HG03280 (cell line): ENCODE measurements around the gene RAPGEF2.
"Not testable (repeated sequence)": the region's sequence is repeated elsewhere in the genome, so short reads cannot be mapped to it uniquely, and the experiment has no call there.

Experiments used
- ATAC-seq: cut with Tn5 transposase; IDR thresholded peaks from one replicate; pipeline ENCODE4 v1.9.1; 2021; ENCODE audit warnings: mild to moderate bottlenecking, moderate library complexity; ENCODE audit not compliant: unreplicated experiment

RAPGEF2 gene, protein sequence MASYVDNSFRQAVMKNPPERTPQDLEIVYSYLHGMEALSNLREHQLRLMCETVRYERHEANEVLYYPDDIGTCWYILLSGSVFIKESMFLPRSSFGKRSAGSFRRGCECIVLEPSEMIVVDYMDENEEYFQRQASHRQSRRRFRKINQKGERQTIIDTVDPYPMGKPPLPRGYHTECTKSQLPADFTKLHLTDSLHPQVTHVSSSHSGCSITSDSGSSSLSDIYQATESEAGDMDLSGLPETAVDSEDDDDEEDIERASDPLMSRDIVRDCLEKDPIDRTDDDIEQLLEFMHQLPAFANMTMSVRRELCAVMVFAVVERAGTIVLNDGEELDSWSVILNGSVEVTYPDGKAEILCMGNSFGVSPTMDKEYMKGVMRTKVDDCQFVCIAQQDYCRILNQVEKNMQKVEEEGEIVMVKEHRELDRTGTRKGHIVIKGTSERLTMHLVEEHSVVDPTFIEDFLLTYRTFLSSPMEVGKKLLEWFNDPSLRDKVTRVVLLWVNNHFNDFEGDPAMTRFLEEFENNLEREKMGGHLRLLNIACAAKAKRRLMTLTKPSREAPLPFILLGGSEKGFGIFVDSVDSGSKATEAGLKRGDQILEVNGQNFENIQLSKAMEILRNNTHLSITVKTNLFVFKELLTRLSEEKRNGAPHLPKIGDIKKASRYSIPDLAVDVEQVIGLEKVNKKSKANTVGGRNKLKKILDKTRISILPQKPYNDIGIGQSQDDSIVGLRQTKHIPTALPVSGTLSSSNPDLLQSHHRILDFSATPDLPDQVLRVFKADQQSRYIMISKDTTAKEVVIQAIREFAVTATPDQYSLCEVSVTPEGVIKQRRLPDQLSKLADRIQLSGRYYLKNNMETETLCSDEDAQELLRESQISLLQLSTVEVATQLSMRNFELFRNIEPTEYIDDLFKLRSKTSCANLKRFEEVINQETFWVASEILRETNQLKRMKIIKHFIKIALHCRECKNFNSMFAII (N-terminal part only)

DNA sequence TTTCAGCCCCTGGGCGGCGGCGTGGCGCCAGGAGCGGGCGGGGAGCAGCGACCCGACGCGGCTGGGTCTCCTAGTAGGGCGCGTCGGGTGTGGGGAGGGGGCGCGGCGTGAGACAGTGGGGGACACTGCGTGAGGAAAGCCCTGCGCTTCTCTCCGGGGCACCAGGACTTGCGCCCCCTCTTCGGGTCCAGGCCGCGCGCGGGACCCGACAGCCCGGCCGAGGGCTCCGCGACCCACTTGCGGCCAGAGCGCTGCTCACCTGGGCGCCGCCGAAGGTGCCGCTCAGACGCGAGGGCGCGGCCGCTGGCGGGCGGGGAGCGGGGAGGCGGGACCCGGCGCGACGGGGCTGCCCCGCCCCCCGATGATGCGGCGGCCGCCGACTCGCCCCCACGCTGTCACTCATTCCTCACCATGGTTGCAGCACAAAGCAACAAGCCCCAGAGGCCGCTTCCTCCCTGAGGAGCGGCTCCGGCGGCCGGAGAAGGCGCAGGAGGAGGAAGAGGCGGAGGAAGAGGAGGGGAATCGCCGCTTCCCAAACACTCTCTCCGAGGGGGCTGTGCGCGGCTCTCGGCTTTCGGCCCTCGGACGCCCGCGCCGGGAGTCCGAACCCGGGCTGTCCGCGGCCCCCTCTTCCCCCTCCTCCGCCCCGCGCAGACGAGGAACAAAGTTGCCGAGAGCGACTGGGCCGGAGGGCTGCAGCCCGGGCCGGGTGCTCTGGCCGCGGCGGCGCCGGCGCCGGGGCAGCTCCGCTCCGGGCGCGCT, at the start of gene RAPGEF2:
RAPGEF2 (plus strand) TSS at position 458 of the 762 bp plus-strand sequence. CDS start 1,084 bp downstream, outside the sequence.
- peak; percentile 82 for ATAC-seq

DNA sequence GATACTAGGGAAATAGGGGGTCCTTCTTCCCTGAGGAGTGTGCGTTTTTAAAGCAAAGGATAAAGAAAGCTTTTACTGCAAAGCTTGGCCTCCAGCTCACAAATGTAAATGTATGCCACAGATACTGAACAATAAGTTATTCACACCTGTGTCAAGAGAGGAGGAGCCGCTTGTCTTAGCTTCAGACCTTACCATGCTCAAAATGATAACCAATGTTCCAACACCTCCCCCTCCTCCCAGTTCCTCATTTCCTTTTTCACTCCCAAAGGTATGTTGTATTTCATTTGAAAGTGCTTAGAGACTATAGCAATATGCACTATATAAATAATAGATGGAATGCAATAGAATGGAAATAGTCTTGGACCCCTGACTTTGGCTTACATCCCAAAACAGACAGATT, 47.0 kb upstream of the RAPGEF2 start:
- ATAC-seq: no peak

DNA sequence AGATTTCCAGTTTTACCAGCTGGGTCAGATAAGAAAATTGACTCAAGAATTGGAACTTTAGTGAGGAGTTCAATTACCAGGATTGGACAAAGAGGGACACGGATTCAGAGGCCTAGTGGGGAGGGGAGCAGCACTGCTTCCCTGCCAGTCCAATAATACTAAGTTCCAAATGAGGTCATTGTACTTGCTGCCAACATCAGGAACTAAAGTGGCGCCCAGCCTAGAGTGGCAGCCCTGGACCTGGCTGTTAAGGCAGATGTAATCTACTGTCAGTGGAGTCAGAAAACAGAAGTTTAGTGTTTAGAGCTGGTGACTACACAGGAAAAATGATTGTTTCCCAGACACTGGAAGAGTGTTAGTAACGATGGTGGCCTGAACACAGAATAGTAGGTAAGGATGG, 42.7 kb upstream of the RAPGEF2 start:
- ATAC-seq: no peak

DNA sequence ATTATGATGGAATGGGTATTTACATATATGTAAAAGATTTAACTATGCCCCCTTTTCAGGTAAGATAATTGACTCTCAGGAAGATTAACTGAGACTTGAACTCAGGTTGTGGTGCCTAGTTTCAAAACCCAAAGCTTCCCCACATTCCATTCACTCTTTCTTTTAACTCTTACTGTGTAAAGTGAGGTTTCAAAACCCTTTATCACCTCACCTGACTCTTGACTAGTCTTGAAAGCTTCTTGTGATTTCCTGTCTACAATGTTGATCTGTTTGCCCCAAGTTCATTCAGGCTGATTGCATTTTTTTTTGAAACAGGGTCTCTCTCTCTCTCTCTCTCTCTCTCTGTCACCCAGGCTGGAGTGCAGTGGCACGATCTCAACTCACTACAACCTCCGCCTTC, 40.5 kb upstream of the RAPGEF2 start:
- no peak for ATAC-seq

DNA sequence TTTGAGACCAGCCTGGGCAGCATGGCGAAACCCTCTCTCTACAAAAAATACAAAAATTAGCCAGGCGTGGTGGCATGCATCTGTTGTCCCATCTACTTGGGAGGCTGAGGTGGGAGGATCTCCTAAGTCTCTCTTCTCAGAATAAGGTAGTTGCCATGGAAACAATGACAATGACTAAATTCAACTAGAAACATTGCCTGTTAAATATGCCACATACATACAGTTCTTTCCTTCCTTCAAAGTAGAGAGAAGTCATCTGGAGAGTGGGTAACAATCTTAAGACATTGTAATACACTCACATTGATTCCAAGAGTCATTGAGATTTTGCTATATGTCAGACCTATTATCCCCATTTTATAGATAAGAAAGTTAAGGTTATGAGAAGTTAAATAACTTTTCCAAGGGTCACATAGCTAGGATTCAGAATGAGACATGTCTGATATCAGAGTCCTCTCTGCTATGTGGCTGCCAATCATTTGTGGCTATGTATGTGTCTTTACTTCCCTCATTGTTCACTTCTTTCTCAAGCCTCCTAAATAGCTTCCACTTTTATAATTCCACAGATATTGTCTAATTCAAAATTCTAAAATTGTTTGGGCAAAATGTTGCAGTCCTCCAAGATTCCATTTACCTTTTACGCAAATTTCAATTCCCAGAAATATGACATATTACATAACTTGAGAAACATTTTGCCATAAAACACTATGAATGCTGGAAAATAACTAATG, 37.2 kb upstream of the RAPGEF2 start:
- ATAC-seq: no peak

DNA sequence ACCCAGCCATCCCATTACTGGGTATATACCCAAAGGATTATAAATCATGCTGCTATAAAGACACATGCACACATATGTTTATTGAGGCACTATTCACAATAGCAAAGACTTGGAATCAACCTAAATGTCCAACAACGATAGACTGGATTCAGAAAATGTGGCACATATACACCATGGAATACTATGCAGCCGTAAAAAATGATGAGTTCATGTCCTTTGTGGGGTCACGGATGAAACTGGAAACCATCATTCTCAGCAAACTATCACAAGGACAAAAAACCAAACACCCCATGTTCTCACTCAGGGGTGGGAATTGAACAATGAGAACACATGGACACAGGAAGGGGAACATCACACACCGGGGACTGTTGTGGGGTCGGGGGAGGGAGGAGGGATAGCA, 34.7 kb upstream of the RAPGEF2 start:
- ATAC-seq: not testable (repeated sequence)

DNA sequence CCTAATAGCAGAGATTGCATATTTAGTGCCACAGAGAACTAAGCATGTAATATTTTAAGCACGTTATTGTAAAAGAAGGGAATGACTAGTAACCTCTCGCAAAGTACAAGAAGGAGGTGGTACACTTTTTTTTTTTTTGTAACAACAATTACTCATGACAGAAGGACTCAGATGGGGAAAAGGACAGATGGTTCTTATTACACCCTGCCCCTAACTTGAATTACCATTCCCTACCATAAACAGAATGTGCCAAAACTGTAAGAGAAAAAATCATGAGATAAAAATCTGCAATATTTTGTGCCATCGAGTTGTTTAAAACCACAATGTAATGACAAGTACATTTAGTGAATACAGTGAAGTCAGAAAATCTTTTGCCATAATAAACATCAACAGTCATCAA, 33.0 kb upstream of the RAPGEF2 start:
- ATAC-seq: no peak

DNA sequence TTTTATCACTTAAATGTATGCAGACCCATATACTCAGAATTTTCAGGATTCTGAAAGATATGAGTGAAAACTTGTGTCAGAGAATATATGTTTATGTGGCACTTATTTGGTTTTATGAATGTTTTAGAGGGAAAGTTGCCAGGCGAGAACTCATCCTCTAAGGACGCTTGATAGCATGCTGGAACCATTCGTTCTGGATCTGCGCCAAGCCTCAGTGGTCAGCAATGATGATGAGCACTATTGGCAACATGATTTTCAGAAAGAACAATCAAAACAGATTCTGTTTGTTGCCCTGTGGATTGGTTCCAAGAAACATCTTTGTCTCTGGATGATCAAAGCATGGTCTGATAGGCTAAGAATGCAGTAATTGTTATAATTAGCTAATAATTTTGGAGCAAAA, 32.1 kb upstream of the RAPGEF2 start:
- no peak for ATAC-seq

DNA sequence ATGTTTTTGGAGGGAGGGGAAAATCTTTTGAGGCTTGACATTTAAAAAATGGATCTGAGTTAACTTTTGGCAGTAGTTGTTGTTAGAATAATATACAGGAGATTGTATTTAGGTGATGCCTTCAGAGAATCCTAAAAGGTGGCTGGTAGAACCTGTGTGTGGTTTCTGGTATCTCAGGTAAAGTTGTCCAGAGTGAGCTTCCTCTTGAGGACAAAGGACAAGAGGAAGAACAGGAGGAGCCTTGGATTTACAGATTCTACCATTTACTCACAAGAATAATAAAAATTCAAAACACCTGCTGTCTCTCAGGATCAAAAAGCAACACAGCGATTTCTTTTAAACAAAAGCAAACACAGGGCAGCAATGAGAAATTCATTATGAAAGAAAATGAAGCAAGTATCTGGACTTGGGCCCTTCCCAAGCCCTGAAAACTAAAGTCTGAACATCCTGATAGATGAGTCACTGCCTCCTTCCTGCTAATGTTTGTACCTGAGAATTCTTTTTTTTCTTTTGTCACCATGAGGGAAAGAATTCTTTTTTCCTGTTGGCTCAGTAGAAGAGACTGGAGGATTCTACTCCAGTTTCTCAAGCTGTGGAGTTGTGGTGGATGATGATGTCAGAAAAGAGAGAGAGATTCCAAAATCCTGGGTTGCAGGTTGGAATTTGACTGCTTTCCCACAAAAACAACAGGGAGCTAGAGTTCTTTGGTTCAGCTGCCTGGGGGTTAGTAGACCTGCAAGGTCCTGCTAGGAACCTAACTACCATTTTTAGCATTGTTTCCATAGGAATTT, 31.5 kb upstream of the RAPGEF2 start:
- no peak for ATAC-seq

DNA sequence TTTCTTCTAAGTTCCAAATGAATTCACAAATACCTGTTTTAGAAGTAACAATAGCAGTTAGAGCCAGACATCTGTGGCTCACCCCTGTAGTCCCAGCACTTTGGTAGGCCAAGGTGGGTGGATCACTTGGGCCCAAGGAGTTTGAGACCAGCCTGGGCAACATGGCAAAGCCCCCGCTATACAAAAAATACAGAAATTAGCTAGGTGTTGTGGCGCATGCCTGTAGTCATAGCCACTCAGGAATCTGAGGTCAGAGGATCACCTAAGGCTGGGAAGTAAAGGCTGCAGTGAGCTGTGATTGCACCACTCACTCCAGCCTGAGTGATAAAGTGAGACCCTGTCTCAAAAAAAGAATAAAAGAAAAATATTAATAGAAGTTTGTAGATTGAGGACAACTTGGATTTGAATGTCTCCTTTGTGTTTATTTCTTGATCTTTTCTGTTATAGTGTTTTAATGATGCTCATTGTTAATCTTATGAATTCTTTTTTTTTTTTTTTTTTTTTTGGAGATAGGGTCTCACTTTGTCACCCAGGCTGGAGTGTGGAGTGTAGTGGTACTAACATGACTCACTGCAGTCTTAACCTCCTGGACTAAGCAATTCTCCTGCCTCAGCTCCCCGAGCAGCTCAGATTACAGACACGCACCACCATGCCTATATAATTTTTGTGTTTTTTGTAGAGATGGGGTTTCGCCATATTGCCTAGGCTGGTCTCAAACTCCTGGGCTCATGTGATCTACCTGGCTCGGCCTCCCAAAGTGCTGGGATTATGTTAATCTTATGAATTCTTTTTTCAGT, 30.7 kb upstream of the RAPGEF2 start:
- ATAC-seq: no peak

DNA sequence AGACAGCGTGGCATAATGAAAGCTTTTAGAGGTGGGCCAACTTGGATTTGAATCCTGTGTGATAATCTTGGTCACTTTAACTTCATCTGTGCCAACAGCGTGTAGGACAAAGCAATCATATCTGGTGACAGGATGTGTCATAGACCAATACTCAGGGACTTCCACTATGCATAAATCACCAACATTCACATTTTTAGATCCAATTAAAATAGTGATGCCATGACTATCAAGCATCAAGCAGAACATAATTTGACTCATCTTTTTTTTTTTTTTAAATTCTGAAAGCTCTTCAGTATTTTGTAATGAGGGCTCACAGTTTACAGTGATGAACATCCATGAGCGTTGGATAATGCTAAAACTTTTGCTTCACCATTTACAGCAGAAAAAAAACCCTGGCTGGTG, 27.3 kb upstream of the RAPGEF2 start:
- no peak for ATAC-seq

DNA sequence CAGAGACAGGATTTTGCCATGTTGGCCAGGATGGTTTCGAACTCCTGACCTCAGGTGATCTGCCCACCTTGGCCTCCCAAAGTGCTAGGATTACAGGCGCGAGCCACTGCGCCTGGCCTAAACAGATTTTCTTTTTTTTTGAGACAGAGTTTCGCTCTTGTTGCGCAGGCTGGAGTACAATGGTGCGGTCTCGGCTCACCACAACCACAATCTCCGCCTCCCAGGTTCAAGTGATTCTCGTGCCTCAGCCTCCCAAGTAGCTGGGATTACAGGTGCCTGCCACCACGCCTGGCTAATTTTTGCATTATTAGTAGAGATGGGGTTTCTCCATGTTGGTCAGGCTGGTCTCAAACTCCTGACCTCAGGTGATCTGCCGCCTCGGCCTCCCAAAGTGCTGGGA, 25.9 kb upstream of the RAPGEF2 start:
- ATAC-seq: not testable (repeated sequence)

DNA sequence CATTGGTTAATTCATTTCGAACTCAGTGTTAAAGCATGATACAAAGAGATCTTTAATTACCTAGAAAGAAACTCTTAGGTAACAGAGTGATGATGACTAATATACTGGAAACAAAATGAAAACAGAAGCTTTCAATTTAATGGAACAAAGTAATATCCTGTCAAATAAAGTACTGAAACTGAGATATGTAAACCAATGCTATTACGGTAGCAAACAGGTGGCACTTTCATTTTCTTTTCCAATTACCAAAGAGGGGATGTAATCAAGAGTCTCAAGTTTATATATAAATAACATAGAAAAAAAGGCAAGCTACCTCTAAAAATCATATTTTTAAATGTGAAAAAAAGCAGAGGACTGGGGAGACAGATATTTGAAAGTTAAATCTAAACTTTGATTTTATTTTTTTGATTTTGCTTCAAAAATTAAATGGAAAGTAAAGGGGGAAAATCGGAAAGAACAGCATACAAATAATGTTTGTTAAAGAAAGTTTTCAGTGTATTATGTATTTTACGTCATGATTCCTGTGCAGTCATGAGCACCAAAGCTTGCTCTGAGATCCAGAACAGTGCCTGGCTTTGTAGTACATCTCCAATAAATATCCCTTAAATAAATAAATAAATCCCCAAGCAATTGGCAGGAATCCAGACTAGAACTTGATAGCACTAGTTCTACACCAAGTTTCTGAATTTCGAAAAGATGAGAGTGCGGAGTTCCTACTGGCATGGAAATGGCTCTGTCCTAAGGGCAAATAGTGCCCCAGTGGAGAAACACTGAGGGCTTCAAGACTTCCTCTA, 25.0 kb upstream of the RAPGEF2 start:
- ATAC-seq: peak; percentile 97

DNA sequence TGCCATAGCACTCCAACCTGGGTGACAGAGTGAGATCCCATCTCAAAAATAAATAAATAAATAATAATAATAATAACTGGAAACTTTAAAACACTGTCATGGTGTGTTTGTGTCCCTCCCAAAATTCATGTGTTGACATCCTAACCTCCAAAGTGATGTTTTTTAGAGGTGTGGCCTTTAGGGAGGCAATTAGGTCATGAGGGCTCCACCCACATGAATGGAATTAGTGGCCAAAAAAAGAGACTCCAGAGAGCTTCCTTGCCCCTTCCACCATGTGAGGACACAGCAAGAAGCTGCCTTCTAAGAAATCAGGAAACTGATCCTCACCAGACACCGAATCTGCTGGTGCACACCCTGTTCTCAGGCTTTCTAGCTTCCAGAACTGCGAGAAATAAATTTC, 23.8 kb upstream of the RAPGEF2 start:
- no peak for ATAC-seq

DNA sequence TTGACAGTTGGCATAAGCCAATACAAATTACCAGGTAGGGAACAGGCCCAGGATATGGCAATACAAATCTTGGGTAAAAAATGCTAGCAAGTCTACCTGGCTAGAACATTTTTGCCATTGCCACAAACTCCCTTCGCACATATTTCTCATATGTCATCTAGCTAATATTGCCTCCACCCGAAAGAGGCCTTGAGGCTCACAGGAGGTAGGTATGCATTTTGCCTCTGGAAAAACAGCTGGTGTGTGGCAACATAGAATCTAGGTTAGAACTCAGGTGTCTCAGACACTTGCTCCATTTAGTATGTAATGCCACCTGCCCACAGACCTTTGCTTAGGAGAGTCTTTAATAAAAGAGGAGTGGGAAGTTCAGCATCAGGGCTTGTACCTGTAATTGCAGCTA, 16.3 kb upstream of the RAPGEF2 start:
- no peak for ATAC-seq

DNA sequence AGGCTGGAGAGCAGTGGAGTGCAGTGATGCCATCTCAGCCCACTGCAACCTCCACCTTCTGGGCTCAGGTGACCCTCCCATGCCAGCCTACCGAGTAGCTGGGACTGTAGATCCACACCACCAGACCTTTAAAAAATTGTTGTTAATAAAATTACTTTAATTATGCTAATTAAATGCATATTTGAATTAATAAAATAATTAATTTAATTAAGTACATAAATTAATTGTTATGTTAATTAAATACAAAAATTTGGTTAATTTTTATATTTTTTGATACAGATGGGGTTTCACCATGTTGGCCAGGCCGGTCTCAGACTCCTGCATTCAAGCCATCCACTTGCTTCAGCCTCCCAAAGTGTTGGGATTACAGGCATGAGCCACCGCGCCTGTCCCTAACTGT, 12.6 kb upstream of the RAPGEF2 start:
- no peak for ATAC-seq

DNA sequence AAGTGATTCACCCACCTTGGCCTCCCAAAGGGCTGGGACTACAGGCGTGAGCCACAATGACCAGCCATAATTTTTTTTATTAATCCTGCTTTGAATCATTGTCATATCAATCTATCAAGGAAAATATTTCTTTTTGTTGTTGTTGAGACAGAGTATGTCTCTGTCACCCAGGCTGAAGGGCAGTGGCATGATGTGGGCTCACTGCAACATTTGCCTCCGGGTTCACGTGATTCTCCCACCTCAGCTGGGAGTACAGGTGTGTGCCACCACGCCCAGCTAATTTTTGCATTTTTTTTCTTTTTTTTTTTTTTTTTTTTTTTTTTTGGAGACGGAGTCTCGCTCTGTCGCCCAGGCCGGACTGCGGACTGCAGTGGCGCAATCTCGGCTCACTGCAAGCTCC, 8.7 kb upstream of the RAPGEF2 start:
- ATAC-seq: not testable (repeated sequence)

DNA sequence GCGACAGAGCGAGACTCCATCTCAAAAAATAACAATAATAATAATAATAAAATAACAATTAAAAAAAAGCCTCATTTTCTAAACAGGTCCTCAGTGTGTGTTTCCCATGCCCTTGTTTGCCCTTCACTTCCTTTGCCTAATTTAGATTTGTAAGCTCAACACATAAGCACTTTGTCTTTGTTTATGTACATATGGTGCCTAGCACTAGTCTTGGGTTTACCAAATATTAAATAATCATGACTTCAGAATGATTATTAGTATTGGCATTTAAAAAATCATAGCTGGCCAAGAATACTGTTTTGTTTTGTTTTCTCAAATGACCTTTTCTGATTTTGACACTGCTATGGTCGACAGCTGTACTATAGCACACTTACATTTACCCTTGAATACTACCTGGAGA, 6.4 kb upstream of the RAPGEF2 start:
- no peak for ATAC-seq
